Measurements from ENCODE around the gene AP3B1.
A peak's percentile ranks its signal among the peaks of the same experiment; 100 is the strongest.
"Not testable (repeated sequence)": the region's sequence is repeated elsewhere in the genome, so short reads cannot be mapped to it uniquely, and the experiment has no call there.

Gene AP3B1

DNA sequence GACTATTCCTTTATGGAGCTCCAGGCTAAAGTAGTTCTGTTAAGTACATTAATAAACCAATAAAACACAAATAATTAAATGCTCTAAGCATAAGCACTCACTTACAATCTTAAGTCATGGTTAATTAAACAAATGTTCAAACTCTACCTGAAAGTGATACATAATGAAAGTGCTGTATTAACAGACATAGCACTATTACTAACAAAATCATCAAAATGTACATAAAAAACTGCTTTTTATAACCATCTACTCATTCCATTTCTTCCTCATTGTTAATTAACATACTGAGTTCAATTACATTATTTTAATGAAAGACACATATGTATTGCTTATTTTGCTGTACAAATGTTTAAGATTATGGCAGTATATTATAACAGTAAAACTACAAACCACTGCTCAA, 107.3 kb downstream of the AP3B1 start:
- H3K4me3 ChIP-seq (ENCODE audit: low read depth, low read length) = no peak overlapping the region
- TF ChIP-seq, protein P1, sequence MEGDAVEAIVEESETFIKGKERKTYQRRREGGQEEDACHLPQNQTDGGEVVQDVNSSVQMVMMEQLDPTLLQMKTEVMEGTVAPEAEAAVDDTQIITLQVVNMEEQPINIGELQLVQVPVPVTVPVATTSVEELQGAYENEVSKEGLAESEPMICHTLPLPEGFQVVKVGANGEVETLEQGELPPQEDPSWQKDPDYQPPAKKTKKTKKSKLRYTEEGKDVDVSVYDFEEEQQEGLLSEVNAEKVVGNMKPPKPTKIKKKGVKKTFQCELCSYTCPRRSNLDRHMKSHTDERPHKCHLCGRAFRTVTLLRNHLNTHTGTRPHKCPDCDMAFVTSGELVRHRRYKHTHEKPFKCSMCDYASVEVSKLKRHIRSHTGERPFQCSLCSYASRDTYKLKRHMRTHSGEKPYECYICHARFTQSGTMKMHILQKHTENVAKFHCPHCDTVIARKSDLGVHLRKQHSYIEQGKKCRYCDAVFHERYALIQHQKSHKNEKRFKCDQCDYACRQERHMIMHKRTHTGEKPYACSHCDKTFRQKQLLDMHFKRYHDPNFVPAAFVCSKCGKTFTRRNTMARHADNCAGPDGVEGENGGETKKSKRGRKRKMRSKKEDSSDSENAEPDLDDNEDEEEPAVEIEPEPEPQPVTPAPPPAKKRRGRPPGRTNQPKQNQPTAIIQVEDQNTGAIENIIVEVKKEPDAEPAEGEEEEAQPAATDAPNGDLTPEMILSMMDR (IDR thresholded peaks at IDR 0.05; ENCODE audit: low read depth, low read length, missing control alignments) = no peak
- no peak for DNase-seq (ENCODE audit: low read depth)

DNA sequence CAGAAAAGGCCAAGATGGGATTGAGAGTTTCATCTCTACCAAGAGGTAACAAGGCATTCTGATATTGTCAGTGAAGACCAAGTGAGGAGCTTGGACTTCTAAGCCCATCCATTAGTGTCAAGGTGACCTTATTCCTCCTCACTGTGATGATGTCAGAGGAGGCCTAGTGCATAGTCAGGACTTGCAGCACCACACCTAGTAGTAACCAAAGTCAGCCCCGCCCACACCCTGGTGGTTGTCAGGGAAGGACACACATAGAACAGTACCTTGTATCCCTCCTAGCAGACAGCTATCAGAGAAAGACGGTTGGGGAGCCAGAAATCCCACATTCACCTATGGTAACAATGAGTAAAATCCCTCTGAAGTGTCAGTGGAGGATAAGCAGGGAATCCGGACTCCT, 111.7 kb downstream of the AP3B1 start:
- no peak overlapping the region for H3K4me3 ChIP-seq (ENCODE audit: low read depth, low read length)
- no peak for DNase-seq (ENCODE audit: low read depth)
- TF ChIP-seq, protein P1 (IDR thresholded peaks at IDR 0.05; ENCODE audit: low read depth, low read length, missing control alignments) = no peak

DNA sequence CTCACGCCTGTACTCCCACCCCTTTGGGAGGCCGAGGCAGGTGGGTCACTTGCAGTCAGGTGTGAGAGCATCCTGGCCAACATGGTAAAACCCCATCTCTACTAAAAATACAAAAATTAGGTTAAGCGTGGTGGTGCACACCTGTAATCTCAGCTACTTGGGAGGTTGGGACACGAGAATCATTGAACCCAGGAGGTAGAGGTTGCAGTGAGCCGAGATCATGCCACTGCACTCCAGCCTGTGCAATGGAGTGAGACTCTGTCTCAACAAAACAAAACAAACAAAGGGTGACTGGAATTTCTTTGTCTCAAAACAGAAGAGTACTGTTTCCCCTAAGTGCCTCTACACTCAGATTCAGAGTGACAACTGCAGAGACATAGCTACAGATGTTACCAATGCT, 116.1 kb downstream of the AP3B1 start:
- DNase-seq (ENCODE audit: low read depth) = no peak
- TF ChIP-seq, protein P1 (IDR thresholded peaks at IDR 0.05; ENCODE audit: low read depth, low read length, missing control alignments) = no peak

DNA sequence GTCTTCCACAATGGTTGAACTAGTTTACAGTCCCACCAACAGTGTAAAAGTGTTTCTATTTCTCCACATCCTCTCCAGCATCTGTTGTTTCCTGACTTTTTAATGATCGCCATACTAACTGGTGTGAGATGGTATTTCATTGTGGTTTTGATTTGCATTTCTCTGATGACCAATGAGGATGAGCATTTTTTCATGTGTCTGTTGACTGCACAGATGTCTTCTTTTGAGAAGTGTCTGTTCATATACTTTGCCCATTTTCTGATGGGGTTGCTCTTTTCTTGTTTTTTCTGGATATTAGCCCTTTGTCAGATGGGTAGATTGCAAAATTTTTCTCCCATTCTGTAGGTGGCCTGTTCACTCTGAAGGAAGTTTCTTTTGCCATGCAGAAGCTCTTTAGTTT, 124.2 kb downstream of the AP3B1 start:
- DNase-seq (ENCODE audit: low read depth); H3K4me3 ChIP-seq (ENCODE audit: low read depth, low read length): not testable (repeated sequence)

More for the DNA sequence above, 116.1 kb downstream of the AP3B1 start:
- no peak overlapping the region for H3K4me3 ChIP-seq (ENCODE audit: low read depth, low read length)

DNA sequence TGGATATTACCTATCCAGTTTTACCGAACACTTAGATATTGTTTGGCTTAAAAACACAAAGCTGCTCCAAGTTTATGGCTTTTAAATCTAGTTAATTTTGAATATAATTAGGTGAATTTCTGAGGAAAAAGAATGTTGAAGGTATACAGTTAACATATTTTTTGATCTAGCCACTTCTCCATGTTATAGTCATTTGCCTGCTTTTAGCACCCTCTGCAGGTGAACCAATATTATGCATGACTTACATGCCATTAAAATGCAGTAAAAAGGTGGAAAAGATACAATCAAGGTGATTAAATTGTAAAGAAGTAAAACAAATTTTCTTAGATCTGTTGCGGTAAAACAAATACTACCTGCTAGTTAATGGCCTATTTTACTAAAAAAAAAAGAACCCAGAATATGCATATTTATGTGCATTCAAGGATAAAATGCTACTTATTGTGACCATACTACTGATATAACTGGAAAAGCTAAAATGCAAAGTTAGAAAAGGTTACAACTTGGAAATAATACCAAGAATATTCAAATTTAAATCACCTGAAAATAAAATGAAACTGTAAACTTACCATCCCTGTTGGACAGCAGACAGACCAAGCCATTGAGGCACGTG, 132.1 kb downstream of the AP3B1 start:
- TF ChIP-seq, protein P1 (IDR thresholded peaks at IDR 0.05; ENCODE audit: low read depth, low read length, missing control alignments) = peak; percentile 41
- DNase-seq (ENCODE audit: low read depth) = peak; percentile 3
- no peak overlapping the region for H3K4me3 ChIP-seq (ENCODE audit: low read depth, low read length)

DNA sequence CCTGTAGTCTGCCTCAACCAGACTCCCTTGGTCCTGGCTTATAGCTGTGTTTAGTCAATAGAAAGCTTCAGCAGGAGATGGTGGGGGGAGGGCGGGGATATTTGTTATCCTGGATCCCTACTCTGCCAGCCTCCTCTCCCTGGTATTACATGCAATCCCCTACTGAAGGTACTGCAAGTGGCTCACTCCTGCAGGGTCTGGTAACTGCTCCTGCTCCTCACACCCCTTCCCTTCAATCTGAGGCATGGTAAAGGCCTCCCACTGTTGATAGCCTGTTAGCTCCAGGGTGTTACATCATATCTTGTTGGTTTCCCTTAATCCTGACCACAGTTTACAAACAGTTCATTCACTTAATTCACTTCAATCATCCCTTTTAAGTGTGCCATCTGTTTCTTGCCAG, 137.5 kb downstream of the AP3B1 start:
- TF ChIP-seq, protein P1 (IDR thresholded peaks at IDR 0.05; ENCODE audit: low read depth, low read length, missing control alignments) = no peak
- no peak overlapping the region for H3K4me3 ChIP-seq (ENCODE audit: low read depth, low read length)
- DNase-seq (ENCODE audit: low read depth) = no peak

DNA sequence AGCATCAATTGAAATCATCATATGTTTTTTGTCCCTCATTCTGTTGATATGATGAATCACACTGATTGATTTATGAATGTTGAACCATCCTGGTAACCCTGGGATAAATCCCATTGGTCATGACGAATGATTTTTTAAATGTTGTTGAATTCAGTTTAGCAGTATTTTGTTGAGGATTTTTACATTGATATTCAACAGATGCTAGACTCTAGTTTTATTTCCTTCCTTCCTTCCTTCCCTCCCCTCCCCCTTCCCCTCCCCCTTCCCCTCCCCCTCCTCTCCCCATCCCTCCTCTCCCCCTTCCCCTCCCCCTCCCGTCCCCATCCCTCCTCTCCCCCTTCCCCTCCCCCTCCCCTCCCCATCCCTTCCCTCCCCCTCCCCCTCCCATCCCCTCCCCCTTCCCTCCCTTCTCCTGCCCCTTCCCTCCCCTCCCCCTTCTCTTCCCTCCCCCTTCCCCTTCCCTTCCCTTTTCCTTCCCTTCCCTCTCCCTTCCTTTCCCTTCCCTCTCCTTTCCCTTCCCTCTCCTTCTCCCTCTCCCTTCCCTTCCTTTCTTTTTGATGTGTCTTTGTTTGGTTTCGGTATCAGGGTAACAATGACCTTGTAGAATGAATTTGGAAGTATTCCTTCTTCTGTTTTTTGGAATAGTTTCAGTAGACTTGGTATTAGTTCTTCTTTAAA, 142.8 kb downstream of the AP3B1 start:
- TF ChIP-seq, protein P1 (IDR thresholded peaks at IDR 0.05; ENCODE audit: low read depth, low read length, missing control alignments) = no peak
- DNase-seq (ENCODE audit: low read depth) = no peak
- no peak overlapping the region for H3K4me3 ChIP-seq (ENCODE audit: low read depth, low read length)
